ENCODE results near the gene DIP2C.
A peak's percentile ranks its signal among the peaks of the same experiment; 100 is the strongest.

Gene DIP2C

GRCh38 chr10:336247-336646 is 353.2 kb downstream of the DIP2C start:
- no peak for TF ChIP-seq CTCF (IDR thresholded peaks at IDR 0.05; ENCODE audit: low read depth, low read length, missing control alignments)
- Histone ChIP-seq H3K4me3 (ENCODE audit: low read depth, low read length) (no peak overlapping the region), H3K36me3 (replicated peaks) (no peaks in the 10 kb centered on the region), H3K27ac (no peak overlapping the region), H3K27me3 (replicated peaks) (no peaks in the 10 kb centered on the region)
- in situ Hi-C loops (cut with HindIII; ENCODE audit: low pct_ligation_motif_present, low sequenced_read_pairs) = no loop called here
- DNase-seq = no peak

GRCh38 chr10:335151-335800 is 354.2 kb downstream of the DIP2C start:
- Histone ChIP-seq H3K27ac (no peak overlapping the region), H3K4me3 (ENCODE audit: low read depth, low read length) (no peak overlapping the region), H3K27me3 (replicated peaks) (no peaks in the 10 kb centered on the region), H3K36me3 (replicated peaks) (no peaks in the 10 kb centered on the region)
- TF ChIP-seq CTCF (IDR thresholded peaks at IDR 0.05; ENCODE audit: low read depth, low read length, missing control alignments) = no peak
- in situ Hi-C loops (cut with HindIII; ENCODE audit: low pct_ligation_motif_present, low sequenced_read_pairs) = no loop called here
- DNase-seq = no peak

- no peaks in the 10 kb centered on the region for H3K27me3 ChIP-seq (replicated peaks)
- no peak for TF ChIP-seq CTCF (IDR thresholded peaks at IDR 0.05; ENCODE audit: low read depth, low read length, missing control alignments)
- DNase-seq = no peak
- H3K27ac ChIP-seq = no peak overlapping the region
- in situ Hi-C loops (cut with HindIII; ENCODE audit: low pct_ligation_motif_present, low sequenced_read_pairs) = no loop called here
- H3K36me3 ChIP-seq (replicated peaks) = peaks cover 7% of the 10 kb centered on the region
- H3K4me3 ChIP-seq (ENCODE audit: low read depth, low read length) = no peak overlapping the region
Observed at GRCh38 chr10:331186-331585, 358.3 kb downstream of the DIP2C start.

GRCh38 chr10:329361-330099 is 359.9 kb downstream of the DIP2C start:
- Histone ChIP-seq H3K4me3 (ENCODE audit: low read depth, low read length) (peak overlapping the region; percentile 40), H3K27me3 (replicated peaks) (no peaks in the 10 kb centered on the region), H3K27ac (peak overlapping the region; percentile 87), H3K36me3 (replicated peaks) (peaks cover 7% of the 10 kb centered on the region)
- peak; percentile 96 for DNase-seq
- in situ Hi-C loops (cut with HindIII; ENCODE audit: low pct_ligation_motif_present, low sequenced_read_pairs) = no loop called here
- TF ChIP-seq CTCF (IDR thresholded peaks at IDR 0.05; ENCODE audit: low read depth, low read length, missing control alignments) = peak; percentile 22

- Histone ChIP-seq H3K27me3 (replicated peaks) (no peaks in the 10 kb centered on the region), H3K36me3 (replicated peaks) (peaks cover 7% of the 10 kb centered on the region), H3K27ac (no peak overlapping the region), H3K4me3 (ENCODE audit: low read depth, low read length) (no peak overlapping the region)
- in situ Hi-C loops (cut with HindIII; ENCODE audit: low pct_ligation_motif_present, low sequenced_read_pairs) = no loop called here
- no peak for DNase-seq
- TF ChIP-seq CTCF (IDR thresholded peaks at IDR 0.05; ENCODE audit: low read depth, low read length, missing control alignments) = no peak
Observed at GRCh38 chr10:327889-328852, 361.3 kb downstream of the DIP2C start.

Measured in brain microvascular endothelial cell (primary cell).